HL-60 (cell line): ENCODE data around the gene SDHC.

ENCODE experiments used
- DNase-seq, 2 experiments: peaks; one replicate each; pipeline ENCODE4 v3.0.0-alpha.2; 2010 to 2020; ENCODE audit warnings: low read depth in 1 of 2, low spot score in 1 of 2
- H3K27ac ChIP-seq: fragments of 250-450 bp; sonication (Bioruptor Pico); replicated peaks from 2 replicates; pipeline ENCODE4 v1.5.1; 2020; ENCODE audit warnings: mild to moderate bottlenecking, moderate library complexity
- H3K27me3 ChIP-seq: fragments of 250-450 bp; sonication (Bioruptor Pico); 2 replicates; pipeline ENCODE4 v1.5.1; 2021; ENCODE audit warnings: mild to moderate bottlenecking, moderate library complexity; ENCODE audit not compliant: insufficient read depth, poor library complexity, severe bottlenecking
- H3K4me3 ChIP-seq: replicated peaks from 2 replicates; pipeline ENCODE4 v1.5.1; 2011; ENCODE audit warnings: mild to moderate bottlenecking, control low read depth, low read length; ENCODE audit not compliant: insufficient read depth
- CTCF ChIP-seq: IDR thresholded peaks from one replicate; pipeline ENCODE4 v1.5.1; 2011; ENCODE audit warnings: low read length, control low read depth, inconsistent platforms; ENCODE audit not compliant: insufficient read depth
- GABPA ChIP-seq: IDR thresholded peaks from 2 replicates; pipeline ENCODE4 v1.6.1; 2012; ENCODE audit warnings: low read depth
- POLR2AphosphoS5 ChIP-seq: IDR thresholded peaks from 2 replicates; pipeline ENCODE4 v1.6.1; 2012; ENCODE audit warnings: low read depth
- SPI1 ChIP-seq: IDR thresholded peaks from 2 replicates; pipeline ENCODE4 v1.6.1; 2012; ENCODE audit warnings: low read depth, mild to moderate bottlenecking, borderline replicate concordance
- TF ChIP-seq, protein P1 (sequence below): IDR thresholded peaks from 2 replicates; pipeline ENCODE4 v1.6.1; 2012; ENCODE audit warnings: low read depth; ENCODE audit not compliant: insufficient replicate concordance

The SDHC gene

DNA sequence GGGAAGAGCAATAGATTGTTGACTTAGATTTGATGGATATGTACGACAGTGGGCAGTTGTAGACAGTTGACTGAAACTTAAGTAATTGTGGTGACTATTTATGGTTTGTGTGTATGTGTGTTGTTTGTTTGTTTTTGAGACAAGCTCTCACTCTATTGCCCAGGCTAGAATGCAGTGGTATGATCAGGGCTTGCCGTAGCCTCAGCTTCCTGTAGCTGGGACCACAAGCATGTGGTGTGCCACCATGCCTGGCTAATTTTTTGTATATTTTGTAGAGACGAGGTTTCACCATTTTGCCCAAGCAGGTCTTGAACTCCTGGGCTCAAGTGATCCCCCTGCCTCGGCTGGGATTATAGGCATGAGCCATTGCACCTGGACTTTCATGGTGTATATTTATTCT, 9.8 kb downstream of the SDHC start:
- no peak overlapping the region for H3K4me3 ChIP-seq
- H3K27me3 ChIP-seq, result no peaks in the 10 kb centered on the region
- no peak overlapping the region for H3K27ac ChIP-seq
- no peak for DNase-seq
- TF ChIP-seq, protein P1, sequence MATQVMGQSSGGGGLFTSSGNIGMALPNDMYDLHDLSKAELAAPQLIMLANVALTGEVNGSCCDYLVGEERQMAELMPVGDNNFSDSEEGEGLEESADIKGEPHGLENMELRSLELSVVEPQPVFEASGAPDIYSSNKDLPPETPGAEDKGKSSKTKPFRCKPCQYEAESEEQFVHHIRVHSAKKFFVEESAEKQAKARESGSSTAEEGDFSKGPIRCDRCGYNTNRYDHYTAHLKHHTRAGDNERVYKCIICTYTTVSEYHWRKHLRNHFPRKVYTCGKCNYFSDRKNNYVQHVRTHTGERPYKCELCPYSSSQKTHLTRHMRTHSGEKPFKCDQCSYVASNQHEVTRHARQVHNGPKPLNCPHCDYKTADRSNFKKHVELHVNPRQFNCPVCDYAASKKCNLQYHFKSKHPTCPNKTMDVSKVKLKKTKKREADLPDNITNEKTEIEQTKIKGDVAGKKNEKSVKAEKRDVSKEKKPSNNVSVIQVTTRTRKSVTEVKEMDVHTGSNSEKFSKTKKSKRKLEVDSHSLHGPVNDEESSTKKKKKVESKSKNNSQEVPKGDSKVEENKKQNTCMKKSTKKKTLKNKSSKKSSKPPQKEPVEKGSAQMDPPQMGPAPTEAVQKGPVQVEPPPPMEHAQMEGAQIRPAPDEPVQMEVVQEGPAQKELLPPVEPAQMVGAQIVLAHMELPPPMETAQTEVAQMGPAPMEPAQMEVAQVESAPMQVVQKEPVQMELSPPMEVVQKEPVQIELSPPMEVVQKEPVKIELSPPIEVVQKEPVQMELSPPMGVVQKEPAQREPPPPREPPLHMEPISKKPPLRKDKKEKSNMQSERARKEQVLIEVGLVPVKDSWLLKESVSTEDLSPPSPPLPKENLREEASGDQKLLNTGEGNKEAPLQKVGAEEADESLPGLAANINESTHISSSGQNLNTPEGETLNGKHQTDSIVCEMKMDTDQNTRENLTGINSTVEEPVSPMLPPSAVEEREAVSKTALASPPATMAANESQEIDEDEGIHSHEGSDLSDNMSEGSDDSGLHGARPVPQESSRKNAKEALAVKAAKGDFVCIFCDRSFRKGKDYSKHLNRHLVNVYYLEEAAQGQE, result no peak
- TF ChIP-seq SPI1 (no peak), CTCF (no peak), GABPA (no peak), POLR2AphosphoS5 (no peak)

- TF ChIP-seq, protein P1, result no peak
- TF ChIP-seq CTCF (no peak), SPI1 (no peak), POLR2AphosphoS5 (no peak), GABPA (no peak)
- H3K27ac ChIP-seq, result no peak overlapping the region
- no peaks in the 10 kb centered on the region for H3K27me3 ChIP-seq
- DNase-seq, result no peak
- no peak overlapping the region for H3K4me3 ChIP-seq
Observed at GRCh38 chr1:161330346-161330745, 16.2 kb downstream of the SDHC start.

DNA sequence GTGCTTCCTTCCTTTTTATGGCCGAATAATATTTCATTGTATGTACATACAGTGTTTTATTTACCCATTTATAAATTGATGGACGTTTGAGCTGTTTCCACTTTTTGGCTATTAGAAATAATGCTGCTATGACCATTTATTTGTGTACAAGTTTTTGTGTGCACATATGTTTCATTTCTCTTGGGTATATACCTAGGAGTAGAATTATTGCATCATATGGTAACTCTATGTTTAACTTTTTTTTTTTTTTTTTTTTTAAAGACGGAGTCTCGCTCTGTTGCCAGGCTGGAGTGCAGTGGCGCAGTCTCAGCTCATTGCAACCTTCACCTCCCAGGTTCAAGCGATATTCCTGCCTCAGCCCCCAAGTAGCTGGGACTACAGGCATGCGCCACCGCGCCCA, 19.0 kb downstream of the SDHC start:
- no peak for DNase-seq
- H3K27me3 ChIP-seq, result no peaks in the 10 kb centered on the region
- TF ChIP-seq SPI1 (no peak), GABPA (no peak), CTCF (no peak), POLR2AphosphoS5 (no peak)
- TF ChIP-seq, protein P1, result no peak
- H3K27ac ChIP-seq, result no peak overlapping the region
- H3K4me3 ChIP-seq, result no peak overlapping the region
